ENCODE measurements around the gene FLT4. TPM values are rescaled to one million over a fixed set of nuclear protein-coding genes. Genes with fewer than 3 reads are reported as not detected.

The FLT4 gene
- total and polyA plus RNA-seq, 9 of the 15 experiments (the other 6 are each of a cell fraction or from before 2014, with no cell fraction given), result 0.01 to 0.42 (median 0.14) TPM; not detected in 2

DNA sequence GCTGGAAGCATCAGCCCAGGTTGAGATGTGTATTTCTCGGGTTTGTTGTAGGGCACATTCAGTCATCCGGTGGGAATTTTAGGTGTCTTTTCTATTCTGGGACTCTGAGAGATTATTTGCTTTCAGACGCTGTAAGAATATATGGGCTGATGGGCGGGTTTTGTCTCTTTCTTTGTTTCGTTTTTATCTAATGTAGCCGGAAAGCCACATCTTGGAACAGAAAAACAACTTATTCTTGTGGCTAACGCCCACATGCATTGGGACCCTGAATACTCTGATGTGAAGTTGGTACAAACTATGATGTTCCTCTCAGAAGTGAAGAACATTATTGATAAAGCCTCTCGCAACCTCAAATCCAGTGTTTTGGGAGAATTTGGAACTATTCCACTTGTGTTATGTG, 80.5 kb downstream of the FLT4 start (continued):
- TF ChIP-seq, protein P1, sequence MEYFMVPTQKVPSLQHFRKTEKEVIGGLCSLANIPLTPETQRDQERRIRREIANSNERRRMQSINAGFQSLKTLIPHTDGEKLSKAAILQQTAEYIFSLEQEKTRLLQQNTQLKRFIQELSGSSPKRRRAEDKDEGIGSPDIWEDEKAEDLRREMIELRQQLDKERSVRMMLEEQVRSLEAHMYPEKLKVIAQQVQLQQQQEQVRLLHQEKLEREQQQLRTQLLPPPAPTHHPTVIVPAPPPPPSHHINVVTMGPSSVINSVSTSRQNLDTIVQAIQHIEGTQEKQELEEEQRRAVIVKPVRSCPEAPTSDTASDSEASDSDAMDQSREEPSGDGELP (CRISPR knock-in tag; IDR thresholded peaks at IDR 0.05; ENCODE audit: borderline replicate concordance), result no peak
- TF ChIP-seq DIDO1 (tag; IDR thresholded peaks at IDR 0.05; ENCODE audit: low read depth) (no peak), HNRNPL (IDR thresholded peaks at IDR 0.05; ENCODE audit: low read depth, low read length) (no peak), ZNF253 (CRISPR knock-in tag; conservative IDR thresholded peaks at IDR 0.05) (no peak), PTTG1 (tag; IDR thresholded peaks at IDR 0.05; ENCODE audit: low read depth) (no peak), TAF15 (IDR thresholded peaks at IDR 0.05; ENCODE audit: low read depth, low read length) (no peak), ETV1 (tag; conservative IDR thresholded peaks at IDR 0.05; ENCODE audit: low read depth) (no peak), YY1 (IDR thresholded peaks at IDR 0.05; ENCODE audit: borderline replicate concordance in 1 of 3, control insufficient read depth in 1 of 3, extremely low read depth in 1 of 3, insufficient read depth in 3 of 3, insufficient read length in 1 of 3, insufficient replicate concordance in 2 of 3, low read depth in 1 of 3, low read length in 2 of 3) (no peak)
- TF ChIP-seq, protein P2, sequence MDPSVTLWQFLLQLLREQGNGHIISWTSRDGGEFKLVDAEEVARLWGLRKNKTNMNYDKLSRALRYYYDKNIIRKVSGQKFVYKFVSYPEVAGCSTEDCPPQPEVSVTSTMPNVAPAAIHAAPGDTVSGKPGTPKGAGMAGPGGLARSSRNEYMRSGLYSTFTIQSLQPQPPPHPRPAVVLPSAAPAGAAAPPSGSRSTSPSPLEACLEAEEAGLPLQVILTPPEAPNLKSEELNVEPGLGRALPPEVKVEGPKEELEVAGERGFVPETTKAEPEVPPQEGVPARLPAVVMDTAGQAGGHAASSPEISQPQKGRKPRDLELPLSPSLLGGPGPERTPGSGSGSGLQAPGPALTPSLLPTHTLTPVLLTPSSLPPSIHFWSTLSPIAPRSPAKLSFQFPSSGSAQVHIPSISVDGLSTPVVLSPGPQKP (CRISPR knock-in tag; IDR thresholded peaks at IDR 0.05), result no peak
- TF ChIP-seq, protein P3, sequence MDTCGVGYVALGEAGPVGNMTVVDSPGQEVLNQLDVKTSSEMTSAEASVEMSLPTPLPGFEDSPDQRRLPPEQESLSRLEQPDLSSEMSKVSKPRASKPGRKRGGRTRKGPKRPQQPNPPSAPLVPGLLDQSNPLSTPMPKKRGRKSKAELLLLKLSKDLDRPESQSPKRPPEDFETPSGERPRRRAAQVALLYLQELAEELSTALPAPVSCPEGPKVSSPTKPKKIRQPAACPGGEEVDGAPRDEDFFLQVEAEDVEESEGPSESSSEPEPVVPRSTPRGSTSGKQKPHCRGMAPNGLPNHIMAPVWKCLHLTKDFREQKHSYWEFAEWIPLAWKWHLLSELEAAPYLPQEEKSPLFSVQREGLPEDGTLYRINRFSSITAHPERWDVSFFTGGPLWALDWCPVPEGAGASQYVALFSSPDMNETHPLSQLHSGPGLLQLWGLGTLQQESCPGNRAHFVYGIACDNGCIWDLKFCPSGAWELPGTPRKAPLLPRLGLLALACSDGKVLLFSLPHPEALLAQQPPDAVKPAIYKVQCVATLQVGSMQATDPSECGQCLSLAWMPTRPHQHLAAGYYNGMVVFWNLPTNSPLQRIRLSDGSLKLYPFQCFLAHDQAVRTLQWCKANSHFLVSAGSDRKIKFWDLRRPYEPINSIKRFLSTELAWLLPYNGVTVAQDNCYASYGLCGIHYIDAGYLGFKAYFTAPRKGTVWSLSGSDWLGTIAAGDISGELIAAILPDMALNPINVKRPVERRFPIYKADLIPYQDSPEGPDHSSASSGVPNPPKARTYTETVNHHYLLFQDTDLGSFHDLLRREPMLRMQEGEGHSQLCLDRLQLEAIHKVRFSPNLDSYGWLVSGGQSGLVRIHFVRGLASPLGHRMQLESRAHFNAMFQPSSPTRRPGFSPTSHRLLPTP (IDR thresholded peaks at IDR 0.05; ENCODE audit: borderline replicate concordance, extremely low read depth, insufficient read length), result no peak
